Caco-2 (cell line): ENCODE results near the gene ELFN1. TPM values are rescaled to one million over a fixed set of nuclear protein-coding genes. Genes with fewer than 3 reads are reported as not detected.

ENCODE experiments used
- BruUV-seq: library from RNA; stranded (reverse); fragments of 400-500 nt; replicated peaks from 2 replicates; lab custom pipeline; 2021; lab: Mats Ljungman, UMichigan
- CTCF ChIA-PET: fragments of 300-600 bp; sonication (Branson Sonifier 250); formaldehyde crosslinking; loops from one replicate; lab custom pipeline; 2022; ENCODE audit warnings: antibody characterized with exemption; lab: Charles Lee
- POLR2A ChIA-PET: fragments of 300-600 bp; sonication (Branson Sonifier 250); formaldehyde crosslinking; loops from one replicate; lab custom pipeline; 2022; ENCODE audit warnings: antibody characterized with exemption; lab: Charles Lee
- DNase-seq, 2 experiments: peaks; one replicate each; pipeline versions ENCODE4 v3.0.0 to v3.0.0-alpha.2; 2020 to 2022
- H3K27me3 ChIP-seq: replicated peaks from 2 replicates; pipeline ENCODE4 v1.6.0; 2011; ENCODE audit warnings: low read length; ENCODE audit not compliant: control insufficient read depth, insufficient read depth
- H3K36me3 ChIP-seq: 2 replicates; pipeline ENCODE4 v1.5.1; 2011; ENCODE audit warnings: low read length; ENCODE audit not compliant: control insufficient read depth, insufficient read depth
- H3K4me1 ChIP-seq: fragments of 250-450 bp; sonication (Bioruptor Pico); 2 replicates; pipeline ENCODE4 v1.5.1; 2020; ENCODE audit warnings: mild to moderate bottlenecking
- H3K4me3 ChIP-seq: 2 replicates; pipeline ENCODE4 v1.5.1; 2011; ENCODE audit warnings: low read depth, mild to moderate bottlenecking, control low read depth, low read length
- H3K9me3 ChIP-seq: fragments of 250-450 bp; sonication (Bioruptor Pico); 2 replicates; pipeline ENCODE4 v1.5.1; 2020; ENCODE audit warnings: mild to moderate bottlenecking, moderate library complexity
- H3K27ac Mint-ChIP-seq: one replicate; pipeline ENCODE4 v1.8.0; 2022; ENCODE audit warnings: mixed read lengths; ENCODE audit not compliant: unreplicated experiment
- H3K27me3 Mint-ChIP-seq: one replicate; pipeline ENCODE4 v1.8.0; 2022; ENCODE audit warnings: mixed read lengths; ENCODE audit not compliant: insufficient read depth, unreplicated experiment
- H3K36me3 Mint-ChIP-seq: one replicate; pipeline ENCODE4 v1.8.0; 2022; ENCODE audit warnings: mild to moderate bottlenecking, mixed read lengths; ENCODE audit not compliant: insufficient read depth, unreplicated experiment
- H3K4me1 Mint-ChIP-seq: one replicate; pipeline ENCODE4 v1.8.0; 2022; ENCODE audit warnings: low read depth, mixed read lengths; ENCODE audit not compliant: unreplicated experiment
- H3K4me3 Mint-ChIP-seq: one replicate; pipeline ENCODE4 v1.8.0; 2022; ENCODE audit warnings: mild to moderate bottlenecking, moderate library complexity, mixed read lengths; ENCODE audit not compliant: unreplicated experiment
- H3K9me3 Mint-ChIP-seq: one replicate; pipeline ENCODE4 v1.8.0; 2022; ENCODE audit warnings: mixed read lengths; ENCODE audit not compliant: unreplicated experiment
- intact Hi-C: fragments of 100-400 bp; cut with micrococcal nuclease; formaldehyde crosslinking; loops from one replicate; pipeline ENCODE4 v1.10.0; 2022; ENCODE audit not compliant: unreplicated experiment
- total RNA-seq: library from RNA; stranded (reverse); gene quantifications from 2 replicates; pipeline ENCODE4 v1.2.3, GENCODE V29; 2022
- TF ChIP-seq, protein P1 (sequence below), 2 experiments: fragments of 200-600 bp in 1 of 2; IDR thresholded peaks; 1 replicate in 1 of 2; 2 replicates in 1 of 2; pipeline versions ENCODE4 v1.5.1 to v1.8.0; 2011 to 2022; ENCODE audit warnings: antibody characterized with exemption in 1 of 2, control low read depth in 1 of 2, inconsistent platforms in 1 of 2, low read depth in 1 of 2, low read length in 1 of 2, mild to moderate bottlenecking in 1 of 2, moderate library complexity in 1 of 2; ENCODE audit not compliant: insufficient read depth in 1 of 2, severe bottlenecking in 1 of 2, unreplicated experiment in 1 of 2

The ELFN1 gene
- total RNA-seq, 1 experiment from 2014 or later = 2.3 TPM

GRCh38 chr7:1785839-1786238 is 115.8 kb downstream of the ELFN1 start:
- Histone ChIP-seq H3K27me3 (no peaks in the 10 kb centered on the region), H3K9me3 (no peaks in the 10 kb centered on the region), H3K4me1 (no peaks in the 10 kb centered on the region), H3K4me3 (no peak overlapping the region), H3K36me3 (no peaks in the 10 kb centered on the region)
- Mint-ChIP-seq H3K4me3 (no peak overlapping the region), H3K36me3 (peaks cover 11% of the 10 kb centered on the region), H3K27me3 (no peaks in the 10 kb centered on the region), H3K9me3 (peaks cover 24% of the 10 kb centered on the region), H3K27ac (no peak overlapping the region), H3K4me1 (no peaks in the 10 kb centered on the region)
- ChIA-PET POLR2A (no interaction called here), CTCF (no interaction called here)
- DNase-seq = no peak
- TF ChIP-seq, protein P1, sequence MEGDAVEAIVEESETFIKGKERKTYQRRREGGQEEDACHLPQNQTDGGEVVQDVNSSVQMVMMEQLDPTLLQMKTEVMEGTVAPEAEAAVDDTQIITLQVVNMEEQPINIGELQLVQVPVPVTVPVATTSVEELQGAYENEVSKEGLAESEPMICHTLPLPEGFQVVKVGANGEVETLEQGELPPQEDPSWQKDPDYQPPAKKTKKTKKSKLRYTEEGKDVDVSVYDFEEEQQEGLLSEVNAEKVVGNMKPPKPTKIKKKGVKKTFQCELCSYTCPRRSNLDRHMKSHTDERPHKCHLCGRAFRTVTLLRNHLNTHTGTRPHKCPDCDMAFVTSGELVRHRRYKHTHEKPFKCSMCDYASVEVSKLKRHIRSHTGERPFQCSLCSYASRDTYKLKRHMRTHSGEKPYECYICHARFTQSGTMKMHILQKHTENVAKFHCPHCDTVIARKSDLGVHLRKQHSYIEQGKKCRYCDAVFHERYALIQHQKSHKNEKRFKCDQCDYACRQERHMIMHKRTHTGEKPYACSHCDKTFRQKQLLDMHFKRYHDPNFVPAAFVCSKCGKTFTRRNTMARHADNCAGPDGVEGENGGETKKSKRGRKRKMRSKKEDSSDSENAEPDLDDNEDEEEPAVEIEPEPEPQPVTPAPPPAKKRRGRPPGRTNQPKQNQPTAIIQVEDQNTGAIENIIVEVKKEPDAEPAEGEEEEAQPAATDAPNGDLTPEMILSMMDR (IDR thresholded peaks at IDR 0.05; ENCODE audit: insufficient read depth in 1 of 2, low read depth in 1 of 2, low read length in 1 of 2, severe bottlenecking in 1 of 2, unreplicated experiment in 1 of 2) = no peak
- no TSS peak for BruUV-seq
- intact Hi-C loops = no loop called here

- no peak overlapping the region for H3K27ac Mint-ChIP-seq
- peaks cover 11% of the 10 kb centered on the region for H3K36me3 Mint-ChIP-seq
- Histone ChIP-seq H3K4me1 (no peaks in the 10 kb centered on the region), H3K36me3 (no peaks in the 10 kb centered on the region), H3K9me3 (no peaks in the 10 kb centered on the region), H3K4me3 (no peak overlapping the region), H3K27me3 (no peaks in the 10 kb centered on the region)
- no peak overlapping the region for H3K4me3 Mint-ChIP-seq
- CTCF ChIA-PET = no interaction called here
- no peaks in the 10 kb centered on the region for H3K27me3 Mint-ChIP-seq
- POLR2A ChIA-PET = no interaction called here
- TF ChIP-seq, protein P1 (IDR thresholded peaks at IDR 0.05; ENCODE audit: insufficient read depth in 1 of 2, low read depth in 1 of 2, low read length in 1 of 2, severe bottlenecking in 1 of 2, unreplicated experiment in 1 of 2) = no peak
- intact Hi-C loops = no loop called here
- peaks cover 24% of the 10 kb centered on the region for H3K9me3 Mint-ChIP-seq
- H3K4me1 Mint-ChIP-seq = no peaks in the 10 kb centered on the region
- DNase-seq = peak in 1 of 2 experiments; percentile 21
- no TSS peak for BruUV-seq
Observed at GRCh38 chr7:1787241-1787640, 117.2 kb downstream of the ELFN1 start.

- DNase-seq = peak in 1 of 2 experiments; percentile 17
- no peaks in the 10 kb centered on the region for H3K4me1 Mint-ChIP-seq
- intact Hi-C loops = no loop called here
- H3K4me3 Mint-ChIP-seq = no peak overlapping the region
- Histone ChIP-seq H3K4me3 (no peak overlapping the region), H3K27me3 (no peaks in the 10 kb centered on the region), H3K9me3 (no peaks in the 10 kb centered on the region), H3K4me1 (no peaks in the 10 kb centered on the region), H3K36me3 (no peaks in the 10 kb centered on the region)
- no peaks in the 10 kb centered on the region for H3K27me3 Mint-ChIP-seq
- peaks cover 24% of the 10 kb centered on the region for H3K9me3 Mint-ChIP-seq
- no TSS peak for BruUV-seq
- TF ChIP-seq, protein P1 (IDR thresholded peaks at IDR 0.05; ENCODE audit: insufficient read depth in 1 of 2, low read depth in 1 of 2, low read length in 1 of 2, severe bottlenecking in 1 of 2, unreplicated experiment in 1 of 2) = no peak
- CTCF ChIA-PET = no interaction called here
- peaks cover 11% of the 10 kb centered on the region for H3K36me3 Mint-ChIP-seq
- no peak overlapping the region for H3K27ac Mint-ChIP-seq
- POLR2A ChIA-PET = no interaction called here
Observed at GRCh38 chr7:1787681-1788235, 117.7 kb downstream of the ELFN1 start.
